Measurements from ENCODE around the gene TEX261.

- no peak for TF ChIP-seq CTCF (IDR thresholded peaks at IDR 0.05)
- TF ChIP-seq POLR2A (IDR thresholded peaks at IDR 0.05) = no peak
These were observed 24.0 kb upstream of the TEX261 start for GRCh38 chr2:71018625-71019024.

Measured in adrenal gland (tissue), 5 donors.